NCI-H2196 treated with DMSO at 0.1 percent for 48 hours (cell line): Measurements from ENCODE around the gene CLNK.
"Not testable (repeated sequence)": the region's sequence is repeated elsewhere in the genome, so short reads cannot be mapped to it uniquely, and the experiment has no call there.

ENCODE experiments used
- DNase-seq: peaks from one replicate; lab custom pipeline; 2025; ENCODE audit not compliant: unreplicated experiment; lab: John Stamatoyannopoulos, UW

CLNK gene

GRCh38 chr4:10614926-10615325 lies 69.6 kb downstream of the CLNK start:
- not testable (repeated sequence) for DNase-seq

GRCh38 chr4:10613926-10614478 lies 70.6 kb downstream of the CLNK start:
- DNase-seq: no peak

- no peak for DNase-seq
These were observed 72.1 kb downstream of the CLNK start for GRCh38 chr4:10612476-10612875.

- no peak for DNase-seq
These were observed 72.9 kb downstream of the CLNK start for GRCh38 chr4:10611673-10612072.

- no peak for DNase-seq
These were observed 75.9 kb downstream of the CLNK start for GRCh38 chr4:10608501-10609219.

GRCh38 chr4:10607206-10607605 lies 77.4 kb downstream of the CLNK start:
- DNase-seq: no peak

GRCh38 chr4:10606483-10607155 lies 77.9 kb downstream of the CLNK start:
- DNase-seq: no peak

- DNase-seq: no peak
These were observed 78.7 kb downstream of the CLNK start for GRCh38 chr4:10605746-10606482.

GRCh38 chr4:10605031-10605430 lies 79.5 kb downstream of the CLNK start:
- no peak for DNase-seq

- no peak for DNase-seq
These were observed 85.0 kb downstream of the CLNK start for GRCh38 chr4:10599574-10599973.

GRCh38 chr4:10598829-10599228 lies 85.7 kb downstream of the CLNK start:
- no peak for DNase-seq

GRCh38 chr4:10596586-10597290 lies 87.8 kb downstream of the CLNK start:
- DNase-seq: no peak

- DNase-seq: no peak
These were observed 91.4 kb downstream of the CLNK start for GRCh38 chr4:10593130-10593529.

GRCh38 chr4:10590896-10591295 lies 93.7 kb downstream of the CLNK start:
- DNase-seq: no peak

- no peak for DNase-seq
These were observed 94.8 kb downstream of the CLNK start for GRCh38 chr4:10589799-10590198.

GRCh38 chr4:10589321-10589720 lies 95.2 kb downstream of the CLNK start:
- no peak for DNase-seq

GRCh38 chr4:10587697-10588096 lies 96.9 kb downstream of the CLNK start:
- DNase-seq: no peak

GRCh38 chr4:10587296-10587695 lies 97.3 kb downstream of the CLNK start:
- DNase-seq: no peak

- DNase-seq: no peak
These were observed 100.5 kb downstream of the CLNK start for GRCh38 chr4:10584042-10584441.

- no peak for DNase-seq
These were observed 101.6 kb downstream of the CLNK start for GRCh38 chr4:10582951-10583350.

GRCh38 chr4:10582059-10582686 lies 102.4 kb downstream of the CLNK start:
- peak; percentile 49 for DNase-seq
